Measurements from ENCODE around the gene FARP1.

DNA sequence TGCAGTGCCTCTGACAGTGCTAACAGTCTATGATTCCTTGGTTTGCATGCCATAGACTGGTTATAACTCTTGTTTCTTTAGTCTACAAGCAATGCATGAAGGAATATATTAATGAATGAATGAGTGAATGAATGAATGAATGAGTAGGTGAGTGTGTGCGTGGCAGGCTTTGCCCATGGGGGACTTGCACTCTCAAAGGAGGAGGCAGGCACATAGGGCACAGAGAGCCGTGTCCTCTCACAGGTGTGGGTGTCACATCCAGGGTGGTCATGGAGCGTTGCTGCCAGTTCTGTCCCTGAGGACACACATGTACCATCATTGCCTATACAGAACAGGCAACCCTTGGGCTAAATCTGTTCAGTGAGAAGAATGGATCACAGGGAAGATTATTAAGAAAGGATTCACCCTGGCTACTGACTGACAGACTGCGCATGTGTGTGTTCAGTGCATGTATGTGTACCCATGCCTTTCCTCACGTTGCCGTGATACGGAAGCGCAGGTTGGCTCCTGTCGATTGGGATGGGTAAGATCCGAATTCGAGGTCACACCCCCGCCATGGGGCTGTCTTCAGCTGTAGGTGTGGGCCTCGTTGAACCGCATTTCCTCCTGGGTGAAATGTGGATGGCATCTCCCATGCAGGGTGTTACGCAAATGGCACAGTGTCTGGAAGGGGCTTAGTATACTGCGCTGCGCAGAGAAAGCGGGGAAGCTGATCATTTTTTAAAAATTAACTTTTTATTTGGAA is 272.6 kb downstream of the FARP1 start:
- TF ChIP-seq, protein P1, sequence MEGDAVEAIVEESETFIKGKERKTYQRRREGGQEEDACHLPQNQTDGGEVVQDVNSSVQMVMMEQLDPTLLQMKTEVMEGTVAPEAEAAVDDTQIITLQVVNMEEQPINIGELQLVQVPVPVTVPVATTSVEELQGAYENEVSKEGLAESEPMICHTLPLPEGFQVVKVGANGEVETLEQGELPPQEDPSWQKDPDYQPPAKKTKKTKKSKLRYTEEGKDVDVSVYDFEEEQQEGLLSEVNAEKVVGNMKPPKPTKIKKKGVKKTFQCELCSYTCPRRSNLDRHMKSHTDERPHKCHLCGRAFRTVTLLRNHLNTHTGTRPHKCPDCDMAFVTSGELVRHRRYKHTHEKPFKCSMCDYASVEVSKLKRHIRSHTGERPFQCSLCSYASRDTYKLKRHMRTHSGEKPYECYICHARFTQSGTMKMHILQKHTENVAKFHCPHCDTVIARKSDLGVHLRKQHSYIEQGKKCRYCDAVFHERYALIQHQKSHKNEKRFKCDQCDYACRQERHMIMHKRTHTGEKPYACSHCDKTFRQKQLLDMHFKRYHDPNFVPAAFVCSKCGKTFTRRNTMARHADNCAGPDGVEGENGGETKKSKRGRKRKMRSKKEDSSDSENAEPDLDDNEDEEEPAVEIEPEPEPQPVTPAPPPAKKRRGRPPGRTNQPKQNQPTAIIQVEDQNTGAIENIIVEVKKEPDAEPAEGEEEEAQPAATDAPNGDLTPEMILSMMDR (conservative IDR thresholded peaks at IDR 0.05): no peak
- TF ChIP-seq ZFX (IDR thresholded peaks at IDR 0.05): no peak

Data from C4-2B (cell line).